ENCODE measurements around the gene BIRC5. TPM values are rescaled to one million over a fixed set of nuclear protein-coding genes. Genes with fewer than 3 reads are reported as not detected.

The BIRC5 gene
- total and polyA plus RNA-seq, 12 donors = 0.13 to 7.6 (median 0.61) TPM; not detected in 2

- no peak for DNase-seq
- ATAC-seq = no peak
- H3K27ac ChIP-seq = no peak overlapping the region
- H3K27me3 ChIP-seq = no peaks in the 10 kb centered on the region
- H3K9me3 ChIP-seq = no peaks in the 10 kb centered on the region
- intact Hi-C loops (cut with DNase I) = no loop called here
- H3K36me3 ChIP-seq = peaks cover 0 to 16% (median 0%) of the 10 kb centered on the region in 9 donors
- WGBS, 2 donors = 82 to 86% methylated on average over 10 of the region's 10 CpGs
- peaks cover 3 to 47% (median 23%) of the 10 kb centered on the region in 9 donors for H3K4me1 ChIP-seq
- no peak for TF ChIP-seq CTCF (IDR thresholded peaks at IDR 0.05)
- H3K4me3 ChIP-seq = no peak overlapping the region
Observed at GRCh38 chr17:78184351-78184750, 29.7 kb upstream of the BIRC5 start.

- Histone ChIP-seq H3K4me3 (no peak overlapping the region), H3K4me1 (peaks cover 3 to 43% (median 23%) of the 10 kb centered on the region in 9 donors), H3K27me3 (no peaks in the 10 kb centered on the region), H3K36me3 (peaks cover 0 to 11% (median 0%) of the 10 kb centered on the region in 9 donors), H3K27ac (no peak overlapping the region), H3K9me3 (no peaks in the 10 kb centered on the region)
- no peak for DNase-seq
- intact Hi-C loops (cut with DNase I) = loop anchor here in 2 of 10 donors (5.0 kb wide), 1 partner anchor 67 kb away; no protein-coding TSS in a partner anchor
- no peak for ATAC-seq
- TF ChIP-seq CTCF (IDR thresholded peaks at IDR 0.05) = no peak
- WGBS, 2 donors = 71 to 80% methylated on average over 9 of the region's 9 CpGs
Observed at GRCh38 chr17:78184868-78185267, 29.2 kb upstream of the BIRC5 start.

DNA sequence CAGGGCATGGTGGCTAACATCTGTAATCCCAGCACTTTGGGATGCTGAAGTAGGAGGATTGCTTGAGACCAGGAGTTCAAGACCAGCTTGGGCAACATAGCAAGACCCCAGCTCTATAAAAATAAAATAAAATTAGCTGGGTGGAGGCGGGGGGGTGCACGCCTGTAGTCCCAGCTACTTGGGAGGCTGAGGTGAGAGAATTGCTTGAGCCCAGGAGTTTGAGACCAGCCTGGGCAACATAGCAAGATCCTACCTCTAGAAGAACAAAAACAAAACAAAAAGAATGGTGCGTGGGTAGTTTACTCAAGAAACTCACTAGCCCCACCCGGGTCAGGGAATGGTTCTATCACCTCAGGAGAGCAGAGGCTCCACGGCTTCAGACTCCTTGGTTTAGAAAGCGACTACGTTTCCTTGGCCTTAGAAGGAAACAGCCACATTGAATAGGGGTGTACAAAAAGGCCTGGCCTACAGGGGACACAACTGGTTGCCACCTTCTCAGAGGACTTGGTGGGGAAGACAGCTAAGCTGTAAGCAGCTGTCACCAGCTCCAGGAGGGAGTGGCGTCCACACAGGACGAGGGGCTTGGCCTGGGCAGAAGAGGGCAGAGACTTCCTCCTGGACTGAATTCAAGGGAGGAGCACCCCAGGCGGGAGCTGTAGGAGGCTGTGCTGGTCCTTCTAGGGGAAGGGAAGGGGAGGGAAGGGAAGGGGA lies 27.9 kb upstream of the BIRC5 start:
- Histone ChIP-seq H3K27me3 (no peaks in the 10 kb centered on the region), H3K36me3 (peaks cover 0 to 13% (median 0%) of the 10 kb centered on the region in 9 donors), H3K4me1 (peaks cover 3 to 36% (median 19%) of the 10 kb centered on the region in 9 donors), H3K9me3 (no peaks in the 10 kb centered on the region), H3K4me3 (peak overlapping the region in 4 of 10 donors; percentile 47 to 62 (median 53)), H3K27ac (peak overlapping the region in 1 of 10 donors; percentile 33)
- peak in 1 of 2 donors; percentile 47 for DNase-seq
- peak; percentile 13 to 47 (median 34) for ATAC-seq
- intact Hi-C loops (cut with DNase I) = loop anchor here in 2 of 10 donors (5.0 kb wide), 1 partner anchor 66 kb away; no protein-coding TSS in a partner anchor
- 53 to 56% methylated on average over 9 to 10 of the region's 10 CpGs for WGBS, 2 donors
- TF ChIP-seq CTCF (IDR thresholded peaks at IDR 0.05) = no peak

DNA sequence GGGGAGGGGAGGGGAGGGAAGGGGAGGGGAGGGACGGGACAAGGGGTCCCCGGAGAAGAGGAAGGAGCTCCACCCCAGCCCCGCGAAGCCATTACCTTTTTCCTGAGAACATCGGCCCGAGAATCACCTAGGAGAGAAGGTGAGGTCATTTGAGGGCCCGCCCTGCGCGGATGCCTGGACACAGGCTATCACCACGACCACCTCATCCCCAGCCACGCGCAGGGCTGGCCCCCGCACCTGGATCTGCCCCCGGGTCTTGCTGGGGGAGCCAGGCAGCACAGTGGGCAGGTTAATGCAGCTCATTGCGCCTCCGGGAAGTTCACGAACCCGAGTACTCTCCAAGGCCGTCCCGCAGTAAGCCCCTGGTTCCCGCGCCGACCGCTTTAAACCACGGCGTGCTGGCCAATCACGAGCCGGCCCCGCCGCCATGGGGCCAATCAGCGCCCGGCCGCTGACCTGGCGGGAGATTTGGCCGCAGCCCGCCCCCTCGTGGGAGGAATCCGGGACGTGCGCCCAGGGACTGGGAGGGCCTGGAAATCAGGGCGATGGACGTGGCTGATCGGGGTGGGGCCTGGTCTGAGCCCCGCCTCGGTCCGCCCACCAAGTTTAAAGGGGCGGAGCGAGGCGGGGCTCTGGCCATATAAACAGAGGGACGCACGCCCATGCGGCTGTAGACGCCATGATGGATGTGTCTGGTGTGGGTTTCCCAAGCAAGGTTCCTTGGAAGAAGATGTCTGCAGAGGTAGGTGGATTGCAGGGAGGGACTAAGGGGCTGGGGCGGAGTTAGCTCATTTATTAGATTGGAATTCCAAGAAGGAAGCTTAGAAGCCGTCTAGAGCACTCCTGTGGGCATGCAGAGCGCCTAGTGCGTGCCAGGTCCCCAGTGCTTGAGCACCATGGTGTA lies 27.1 kb upstream of the BIRC5 start, which contains the start of the genes AFMID and TK1:
Gene AFMID (plus strand): TSS at position 671 of the 904 bp plus-strand sequence. CDS start 9 bp downstream, at position 680.
Gene TK1 (minus strand): TSS at position 361 of the 904 bp plus-strand sequence. CDS start 58 bp downstream, at position 303.
- TF ChIP-seq CTCF (IDR thresholded peaks at IDR 0.05) = peak; percentile 61 to 91 (median 86)
- DNase-seq = peak; percentile 96 to 98
- intact Hi-C loops (cut with DNase I) = loop anchor here in 2 of 10 donors (5.0 kb wide), 1 partner anchor 65 kb away; no protein-coding TSS in a partner anchor
- H3K4me3 ChIP-seq = peak within 1 kb of the TSS; percentile 29 to 62 (median 53)
- no peaks in the 10 kb centered on the region for H3K9me3 ChIP-seq
- peaks cover 3 to 36% (median 18%) of the 10 kb centered on the region in 9 donors for H3K4me1 ChIP-seq
- peak; percentile 97 to 99 (median 98) for ATAC-seq
- WGBS, 2 donors = 4% methylated on average over 57 of the region's 57 CpGs
- peaks cover 0 to 21% (median 0%) of the 10 kb centered on the region in 9 donors for H3K36me3 ChIP-seq
- H3K27me3 ChIP-seq = no peaks in the 10 kb centered on the region
- peak within 1 kb of the TSS in 8 of 10 donors; percentile 7 to 84 (median 61) for H3K27ac ChIP-seq
